KMS-11 (cell line): ENCODE data around the gene PRKCD.

ENCODE experiments used
- H2AFZ ChIP-seq: fragments of 200-600 bp; sonication (generic); 2 replicates; pipeline ENCODE4 v1.6.1; 2016; ENCODE audit warnings: antibody characterized with exemption, mixed run types, low read depth
- H3K27ac ChIP-seq: fragments of 200-600 bp; sonication (generic); 2 replicates; pipeline ENCODE4 v1.6.1; 2016; ENCODE audit warnings: mild to moderate bottlenecking, mixed run types
- H3K27me3 ChIP-seq: fragments of 200-600 bp; sonication (generic); 2 replicates; pipeline ENCODE4 v1.6.1; 2017; ENCODE audit warnings: mild to moderate bottlenecking, low read depth, mixed run types, moderate library complexity; ENCODE audit not compliant: insufficient read depth
- H3K36me3 ChIP-seq: fragments of 200-600 bp; sonication (generic); 2 replicates; pipeline ENCODE4 v1.6.1; 2017; ENCODE audit warnings: mild to moderate bottlenecking, mixed run types; ENCODE audit not compliant: insufficient read depth
- H3K4me1 ChIP-seq: fragments of 200-600 bp; sonication (generic); 2 replicates; pipeline ENCODE4 v1.6.1; 2016; ENCODE audit warnings: mild to moderate bottlenecking, low read depth, mixed run types; ENCODE audit not compliant: poor library complexity, severe bottlenecking
- H3K4me2 ChIP-seq: fragments of 200-600 bp; sonication (generic); 2 replicates; pipeline ENCODE4 v1.7.0; 2016; ENCODE audit warnings: mild to moderate bottlenecking, mixed run types
- H3K4me3 ChIP-seq: fragments of 200-600 bp; sonication (generic); IDR thresholded peaks from 2 replicates; pipeline ENCODE4 v1.6.1; 2017; ENCODE audit warnings: low read depth, low read length, mixed read lengths; ENCODE audit not compliant: insufficient read depth
- H3K79me2 ChIP-seq: fragments of 200-600 bp; sonication (generic); 2 replicates; pipeline ENCODE4 v1.6.1; 2016; ENCODE audit warnings: low read depth, mixed run types; ENCODE audit not compliant: insufficient read depth
- H3K9ac ChIP-seq: fragments of 200-600 bp; sonication (generic); 2 replicates; pipeline ENCODE4 v1.6.1; 2016; ENCODE audit warnings: mild to moderate bottlenecking, mixed run types
- H4K20me1 ChIP-seq: fragments of 200-600 bp; sonication (generic); 2 replicates; pipeline ENCODE4 v1.6.1; 2016; ENCODE audit warnings: mild to moderate bottlenecking, mixed run types; ENCODE audit not compliant: insufficient read depth
- CTCF ChIP-seq: fragments of 200-600 bp; sonication (generic); conservative IDR thresholded peaks from 2 replicates; pipeline ENCODE4 v1.6.1; 2017; ENCODE audit warnings: low read depth, mild to moderate bottlenecking, antibody characterized with exemption, low read length, moderate library complexity, mixed read lengths

Gene PRKCD

GRCh38 chr3:53234130-53234840 lies 73.3 kb downstream of the PRKCD start:
- no peak overlapping the region for H3K4me2 ChIP-seq
- H3K4me1 ChIP-seq = peaks cover 17% of the 10 kb centered on the region
- H3K27me3 ChIP-seq = no peaks in the 10 kb centered on the region
- H3K4me3 ChIP-seq = no peak overlapping the region
- no peak overlapping the region for H3K27ac ChIP-seq
- H3K9ac ChIP-seq = no peak overlapping the region
- no peaks in the 10 kb centered on the region for H4K20me1 ChIP-seq
- H3K79me2 ChIP-seq = no peaks in the 10 kb centered on the region
- no peak for TF ChIP-seq CTCF
- no peak overlapping the region for H2AFZ ChIP-seq
- no peaks in the 10 kb centered on the region for H3K36me3 ChIP-seq

GRCh38 chr3:53234841-53235232 lies 73.8 kb downstream of the PRKCD start:
- Histone ChIP-seq H2AFZ (no peak overlapping the region), H3K4me1 (peaks cover 17% of the 10 kb centered on the region), H3K27me3 (no peaks in the 10 kb centered on the region), H3K4me3 (no peak overlapping the region), H3K9ac (no peak overlapping the region), H3K4me2 (no peak overlapping the region), H3K36me3 (no peaks in the 10 kb centered on the region), H4K20me1 (no peaks in the 10 kb centered on the region), H3K79me2 (no peaks in the 10 kb centered on the region), H3K27ac (no peak overlapping the region)
- TF ChIP-seq CTCF = no peak

- Histone ChIP-seq H3K27me3 (no peaks in the 10 kb centered on the region), H3K4me3 (no peak overlapping the region), H3K27ac (peak overlapping the region; percentile 55; the same call in 1 of the 2 replicates), H3K36me3 (no peaks in the 10 kb centered on the region), H3K4me1 (peaks cover 17% of the 10 kb centered on the region), H3K9ac (no peak overlapping the region), H3K79me2 (no peaks in the 10 kb centered on the region), H2AFZ (no peak overlapping the region), H4K20me1 (no peaks in the 10 kb centered on the region), H3K4me2 (no peak overlapping the region)
- TF ChIP-seq CTCF = no peak
These were observed 74.5 kb downstream of the PRKCD start for GRCh38 chr3:53235545-53235944.

GRCh38 chr3:53236112-53236841 lies 75.3 kb downstream of the PRKCD start:
- H3K27me3 ChIP-seq = no peaks in the 10 kb centered on the region
- H3K9ac ChIP-seq = no peak overlapping the region; the same call in 1 of the 2 replicates
- H3K4me3 ChIP-seq = no peak overlapping the region
- H3K79me2 ChIP-seq = peaks cover 3% of the 10 kb centered on the region; the same call in 1 of the 2 replicates
- H2AFZ ChIP-seq = no peak overlapping the region
- TF ChIP-seq CTCF = no peak
- peak overlapping the region; percentile 55; the same call in 1 of the 2 replicates for H3K27ac ChIP-seq
- H3K4me1 ChIP-seq = peaks cover 17% of the 10 kb centered on the region
- H3K4me2 ChIP-seq = no peak overlapping the region
- H3K36me3 ChIP-seq = no peaks in the 10 kb centered on the region
- no peaks in the 10 kb centered on the region for H4K20me1 ChIP-seq
